Ishikawa (cell line): ENCODE results near the gene SSH2.

Experiments
- CREB1 ChIP-seq: IDR thresholded peaks from 2 replicates; pipeline ENCODE4 v1.6.1; 2012; ENCODE audit warnings: low read depth
- FOXM1 ChIP-seq: IDR thresholded peaks from 2 replicates; pipeline ENCODE4 v1.6.1; 2012; ENCODE audit warnings: low read depth, borderline replicate concordance
- YY1 ChIP-seq: IDR thresholded peaks from 2 replicates; pipeline ENCODE4 v1.6.1; 2012; ENCODE audit warnings: low read depth
- TF ChIP-seq, protein P1 (sequence below): IDR thresholded peaks from 2 replicates; pipeline ENCODE4 v1.6.1; 2012
- TF ChIP-seq, protein P2 (sequence below): IDR thresholded peaks from 2 replicates; pipeline ENCODE4 v1.6.1; 2012; ENCODE audit warnings: low read depth, mild to moderate bottlenecking
- TF ChIP-seq, protein P3 (sequence below): IDR thresholded peaks from 2 replicates; pipeline ENCODE4 v1.6.1; 2012

DNA sequence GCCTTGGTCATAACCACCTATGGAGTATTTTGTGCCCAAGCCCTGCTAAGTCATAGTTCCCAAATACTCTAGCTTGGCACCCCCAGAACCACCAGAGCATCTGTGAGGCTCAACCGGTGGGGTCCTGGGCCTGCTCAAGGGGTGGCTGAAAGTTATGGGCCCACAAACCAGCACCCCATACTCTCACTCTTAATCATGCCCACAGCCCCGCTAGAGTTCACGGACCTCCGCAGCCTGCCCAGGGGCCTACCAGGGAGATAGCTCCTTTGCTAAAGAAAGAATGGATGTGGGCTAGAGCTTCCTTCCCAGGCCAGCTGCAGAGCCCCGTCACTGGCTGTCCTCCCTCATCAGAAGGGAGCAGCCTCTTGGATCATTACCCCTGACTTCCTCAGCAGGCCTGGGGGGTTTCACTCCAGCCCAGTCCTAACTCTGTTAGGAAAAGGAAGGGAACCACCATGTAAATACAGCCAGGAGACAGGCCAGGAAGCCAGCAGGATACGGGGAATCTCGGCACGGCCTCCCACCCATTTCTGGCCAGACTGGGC lies 341.9 kb downstream of the SSH2 start:
- TF ChIP-seq, protein P1, sequence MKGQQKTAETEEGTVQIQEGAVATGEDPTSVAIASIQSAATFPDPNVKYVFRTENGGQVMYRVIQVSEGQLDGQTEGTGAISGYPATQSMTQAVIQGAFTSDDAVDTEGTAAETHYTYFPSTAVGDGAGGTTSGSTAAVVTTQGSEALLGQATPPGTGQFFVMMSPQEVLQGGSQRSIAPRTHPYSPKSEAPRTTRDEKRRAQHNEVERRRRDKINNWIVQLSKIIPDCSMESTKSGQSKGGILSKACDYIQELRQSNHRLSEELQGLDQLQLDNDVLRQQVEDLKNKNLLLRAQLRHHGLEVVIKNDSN, result no peak
- TF ChIP-seq, protein P2, sequence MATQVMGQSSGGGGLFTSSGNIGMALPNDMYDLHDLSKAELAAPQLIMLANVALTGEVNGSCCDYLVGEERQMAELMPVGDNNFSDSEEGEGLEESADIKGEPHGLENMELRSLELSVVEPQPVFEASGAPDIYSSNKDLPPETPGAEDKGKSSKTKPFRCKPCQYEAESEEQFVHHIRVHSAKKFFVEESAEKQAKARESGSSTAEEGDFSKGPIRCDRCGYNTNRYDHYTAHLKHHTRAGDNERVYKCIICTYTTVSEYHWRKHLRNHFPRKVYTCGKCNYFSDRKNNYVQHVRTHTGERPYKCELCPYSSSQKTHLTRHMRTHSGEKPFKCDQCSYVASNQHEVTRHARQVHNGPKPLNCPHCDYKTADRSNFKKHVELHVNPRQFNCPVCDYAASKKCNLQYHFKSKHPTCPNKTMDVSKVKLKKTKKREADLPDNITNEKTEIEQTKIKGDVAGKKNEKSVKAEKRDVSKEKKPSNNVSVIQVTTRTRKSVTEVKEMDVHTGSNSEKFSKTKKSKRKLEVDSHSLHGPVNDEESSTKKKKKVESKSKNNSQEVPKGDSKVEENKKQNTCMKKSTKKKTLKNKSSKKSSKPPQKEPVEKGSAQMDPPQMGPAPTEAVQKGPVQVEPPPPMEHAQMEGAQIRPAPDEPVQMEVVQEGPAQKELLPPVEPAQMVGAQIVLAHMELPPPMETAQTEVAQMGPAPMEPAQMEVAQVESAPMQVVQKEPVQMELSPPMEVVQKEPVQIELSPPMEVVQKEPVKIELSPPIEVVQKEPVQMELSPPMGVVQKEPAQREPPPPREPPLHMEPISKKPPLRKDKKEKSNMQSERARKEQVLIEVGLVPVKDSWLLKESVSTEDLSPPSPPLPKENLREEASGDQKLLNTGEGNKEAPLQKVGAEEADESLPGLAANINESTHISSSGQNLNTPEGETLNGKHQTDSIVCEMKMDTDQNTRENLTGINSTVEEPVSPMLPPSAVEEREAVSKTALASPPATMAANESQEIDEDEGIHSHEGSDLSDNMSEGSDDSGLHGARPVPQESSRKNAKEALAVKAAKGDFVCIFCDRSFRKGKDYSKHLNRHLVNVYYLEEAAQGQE, result no peak
- no peak for TF ChIP-seq YY1
- TF ChIP-seq, protein P3, sequence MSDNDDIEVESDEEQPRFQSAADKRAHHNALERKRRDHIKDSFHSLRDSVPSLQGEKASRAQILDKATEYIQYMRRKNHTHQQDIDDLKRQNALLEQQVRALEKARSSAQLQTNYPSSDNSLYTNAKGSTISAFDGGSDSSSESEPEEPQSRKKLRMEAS, result no peak
- no peak for TF ChIP-seq FOXM1
- no peak for TF ChIP-seq CREB1
